H1 (cell line): Measurements from ENCODE around the gene NLN. TPM values are rescaled to one million over a fixed set of nuclear protein-coding genes. Genes with fewer than 3 reads are reported as not detected.

Source experiments
- CTCF ChIA-PET: fragments of 300-600 bp; sonication (Branson Sonifier 250); formaldehyde crosslinking; loops from one replicate; lab custom pipeline; 2021; ENCODE audit not compliant: partially characterized antibody; lab: Charles Lee
- POLR2A ChIA-PET: fragments of 300-600 bp; sonication (Branson Sonifier 250); formaldehyde crosslinking; loops from one replicate; lab custom pipeline; 2021; ENCODE audit warnings: inconsistent platforms; ENCODE audit not compliant: partially characterized antibody; lab: Charles Lee
- DNase-seq, 2 experiments: peaks; one replicate each; pipeline versions ENCODE4 v3.0.0 to v3.0.0-alpha.2; 2010 to 2022; ENCODE audit warnings: low spot score in 2 of 2, low read depth in 1 of 2, mixed read lengths in 1 of 2
- FAIRE-seq: peaks from 2 replicates; lab custom pipeline; 2011; peaks lifted over from hg19 to GRCh38; lab: Jason Lieb, UNC
- H2AFZ ChIP-seq: 2 replicates; pipeline ENCODE4 v1.8.1; 2012; ENCODE audit warnings: low read length, inconsistent platforms
- H2AK5ac ChIP-seq: 2 replicates; pipeline ENCODE4 v1.6.1; 2013; ENCODE audit warnings: low read depth, low read length
- H2BK120ac ChIP-seq: replicated peaks from 2 replicates; pipeline ENCODE3; 2013; ENCODE audit warnings: low read depth, low read length, inconsistent platforms
- H2BK12ac ChIP-seq: 2 replicates; pipeline ENCODE4 v1.6.1; 2013; ENCODE audit warnings: low read depth, low read length
- H2BK15ac ChIP-seq: 2 replicates; pipeline ENCODE4 v1.6.1; 2013; ENCODE audit warnings: low read length
- H2BK20ac ChIP-seq: 2 replicates; pipeline ENCODE4 v1.6.1; 2013; ENCODE audit warnings: low read length
- H2BK5ac ChIP-seq: 2 replicates; pipeline ENCODE4 v1.6.1; 2013; ENCODE audit warnings: low read depth, low read length
- H3K14ac ChIP-seq: 2 replicates; pipeline ENCODE4 v1.6.1; 2013; ENCODE audit warnings: inconsistent platforms; ENCODE audit not compliant: insufficient read length
- H3K18ac ChIP-seq: 2 replicates; pipeline ENCODE4 v1.6.1; 2013; ENCODE audit warnings: low read length; ENCODE audit errors: extremely low read depth
- H3K23ac ChIP-seq: 2 replicates; pipeline ENCODE4 v1.6.1; 2013; ENCODE audit warnings: inconsistent platforms; ENCODE audit not compliant: insufficient read length
- H3K23me2 ChIP-seq: 2 replicates; pipeline ENCODE4 v1.6.1; 2013; ENCODE audit warnings: low read depth, low read length
- H3K27ac ChIP-seq: 2 replicates; pipeline ENCODE4 v1.6.1; 2011; ENCODE audit warnings: low read depth, low read length, inconsistent platforms
- H3K27me3 ChIP-seq, 4 experiments: replicated peaks in 1 of 4; 1 replicate in 1 of 4; 2 replicates in 3 of 4; pipeline versions ENCODE4 v1.6.1 to v1.8.1; 2011 to 2013; ENCODE audit warnings: low read length in 3 of 4, mild to moderate bottlenecking in 3 of 4, inconsistent platforms in 2 of 4, mixed read lengths in 2 of 4, moderate library complexity in 1 of 4; ENCODE audit not compliant: control insufficient read depth in 3 of 4, insufficient read depth in 3 of 4; ENCODE audit errors: extremely low read depth in 1 of 4
- H3K36me3 ChIP-seq, 4 experiments: 2 replicates each; pipeline versions ENCODE4 v1.6.1 to v1.8.1; 2011 to 2013; ENCODE audit warnings: mild to moderate bottlenecking in 4 of 4, low read length in 3 of 4, moderate library complexity in 2 of 4, control low read depth in 1 of 4, inconsistent platforms in 1 of 4; ENCODE audit not compliant: insufficient read depth in 4 of 4, control insufficient read depth in 2 of 4
- H3K4ac ChIP-seq: replicated peaks from 2 replicates; pipeline ENCODE3; 2013; ENCODE audit warnings: low read length, low read depth, mixed read lengths, inconsistent platforms; ENCODE audit not compliant: insufficient read length
- H3K4me1 ChIP-seq, 4 experiments: replicated peaks in 1 of 4; 1 replicate in 1 of 4; 2 replicates in 3 of 4; pipeline versions ENCODE4 v1.6.1 to v1.8.1; 2011 to 2013; ENCODE audit warnings: low read length in 3 of 4, inconsistent platforms in 2 of 4, mixed read lengths in 1 of 4; ENCODE audit not compliant: insufficient read depth in 4 of 4, control insufficient read depth in 3 of 4
- H3K4me2 ChIP-seq, 2 experiments: 2 replicates each; pipeline versions ENCODE4 v1.6.1 to v1.8.1; 2011 to 2013; ENCODE audit warnings: low read depth in 2 of 2, low read length in 2 of 2, control low read depth in 1 of 2, inconsistent platforms in 1 of 2, mild to moderate bottlenecking in 1 of 2; ENCODE audit not compliant: insufficient read depth in 1 of 2
- H3K4me3 ChIP-seq, 4 experiments: fragments of 200-600, 300-600 bp in 1 of 4; sonication (generic), shearing (Covaris generic), sonication (Bioruptor Twin) in 1 of 4; 2 replicates each; pipeline versions ENCODE4 v1.5.1 to v1.8.1; 2011 to 2016; ENCODE audit warnings: low read length in 4 of 4, low read depth in 3 of 4, control low read depth in 2 of 4, inconsistent platforms in 2 of 4, mild to moderate bottlenecking in 2 of 4, mixed read lengths in 1 of 4, moderate library complexity in 1 of 4; ENCODE audit not compliant: insufficient read depth in 2 of 4; ENCODE audit errors: extremely low read depth in 1 of 4
- H3K56ac ChIP-seq: replicated peaks from 2 replicates; pipeline ENCODE3; 2013; ENCODE audit warnings: low read depth, mild to moderate bottlenecking, mixed read lengths, low read length, inconsistent platforms; ENCODE audit not compliant: insufficient read length
- H3K79me1 ChIP-seq: 2 replicates; pipeline ENCODE4 v1.6.1; 2013; ENCODE audit warnings: low read depth, low read length, control low read depth
- H3K79me2 ChIP-seq, 2 experiments: 2 replicates each; pipeline versions ENCODE4 v1.6.1 to v1.8.1; 2012 to 2013; ENCODE audit warnings: low read length in 2 of 2, mild to moderate bottlenecking in 2 of 2, inconsistent platforms in 1 of 2; ENCODE audit not compliant: insufficient read depth in 2 of 2, control insufficient read depth in 1 of 2
- H3K9ac ChIP-seq, 4 experiments: replicated peaks in 1 of 4; 1 replicate in 1 of 4; 2 replicates in 3 of 4; pipeline versions ENCODE4 v1.6.1 to v1.8.1; 2011 to 2013; ENCODE audit warnings: low read depth in 3 of 4, low read length in 3 of 4, control low read depth in 2 of 4, mild to moderate bottlenecking in 2 of 4, moderate library complexity in 2 of 4, inconsistent platforms in 1 of 4; ENCODE audit errors: extremely low read depth in 1 of 4
- H3K9me3 ChIP-seq, 2 experiments: 2 replicates each; pipeline versions ENCODE4 v1.6.1 to v1.8.1; 2012 to 2013; ENCODE audit warnings: mild to moderate bottlenecking in 2 of 2, moderate library complexity in 2 of 2, control low read depth in 1 of 2, inconsistent platforms in 1 of 2, low read depth in 1 of 2, low read length in 1 of 2, mixed read lengths in 1 of 2; ENCODE audit not compliant: insufficient read depth in 2 of 2
- H4K20me1 ChIP-seq, 2 experiments: replicated peaks in 1 of 2; 2 replicates each; pipeline versions ENCODE3 to v1.8.1; 2011 to 2013; ENCODE audit warnings: inconsistent platforms in 2 of 2, low read length in 2 of 2, mild to moderate bottlenecking in 1 of 2; ENCODE audit not compliant: insufficient read depth in 2 of 2, control insufficient read depth in 1 of 2
- H4K5ac ChIP-seq: 2 replicates; pipeline ENCODE4 v1.6.1; 2013; ENCODE audit warnings: low read length, low read depth, mixed read lengths, inconsistent platforms; ENCODE audit not compliant: insufficient read length
- H4K8ac ChIP-seq: 2 replicates; pipeline ENCODE4 v1.8.0; 2013; ENCODE audit warnings: mild to moderate bottlenecking, moderate library complexity, low read length, inconsistent platforms; ENCODE audit not compliant: insufficient read depth; ENCODE audit errors: extremely low read depth
- H4K91ac ChIP-seq: replicated peaks from 2 replicates; pipeline ENCODE3; 2013; ENCODE audit warnings: low read length, mixed read lengths, inconsistent platforms; ENCODE audit not compliant: insufficient read length
- CBX8 ChIP-seq: fragments of 300-800, 300-1000 bp; sonication (generic); IDR thresholded peaks from 2 replicates; pipeline ENCODE4 v1.7.1; 2016; ENCODE audit warnings: low read depth, low read length, borderline replicate concordance
- EP300 ChIP-seq, 2 experiments: IDR thresholded peaks; 1 replicate in 1 of 2; 2 replicates in 1 of 2; pipeline ENCODE4 v1.6.1; 2011 to 2012; ENCODE audit warnings: low read depth in 2 of 2, low read length in 2 of 2, mild to moderate bottlenecking in 2 of 2, borderline replicate concordance in 1 of 2, inconsistent platforms in 1 of 2, moderate library complexity in 1 of 2
- GABPA ChIP-seq: IDR thresholded peaks from 2 replicates; pipeline ENCODE4 v1.6.1; 2011; ENCODE audit warnings: mild to moderate bottlenecking, low read length, moderate library complexity, borderline replicate concordance; ENCODE audit not compliant: insufficient read depth
- MAX ChIP-seq: IDR thresholded peaks from 2 replicates; pipeline ENCODE4 v1.6.1; 2012; ENCODE audit warnings: inconsistent platforms
- POLR2A ChIP-seq, 2 experiments: IDR thresholded peaks; 1 replicate in 1 of 2; 2 replicates in 1 of 2; pipeline ENCODE4 v1.6.1; 2011; ENCODE audit warnings: low read depth in 2 of 2, low read length in 2 of 2, mild to moderate bottlenecking in 2 of 2; ENCODE audit errors: control extremely low read depth in 1 of 2
- POU5F1 ChIP-seq: IDR thresholded peaks from 2 replicates; pipeline ENCODE4 v1.6.1; 2011; ENCODE audit warnings: low read depth, mild to moderate bottlenecking, low read length, moderate library complexity
- RBBP5 ChIP-seq: IDR thresholded peaks from 2 replicates; pipeline ENCODE4 v1.7.1; 2012; ENCODE audit warnings: low read depth, mild to moderate bottlenecking, inconsistent platforms, low read length, moderate library complexity, borderline replicate concordance
- SIRT6 ChIP-seq: IDR thresholded peaks from one replicate; pipeline ENCODE4 v1.7.1; 2012; ENCODE audit warnings: low read length, inconsistent platforms
- SP4 ChIP-seq: IDR thresholded peaks from 2 replicates; pipeline ENCODE4 v1.6.1; 2012; ENCODE audit warnings: low read length, inconsistent platforms
- SUZ12 ChIP-seq: fragments of 200-600 bp; sonication (generic); IDR thresholded peaks from 2 replicates; pipeline ENCODE4 v1.6.1; 2012; ENCODE audit warnings: mild to moderate bottlenecking, inconsistent platforms, low read length, moderate library complexity, mixed read lengths
- TAF1 ChIP-seq: IDR thresholded peaks from 2 replicates; pipeline ENCODE4 v1.6.1; 2011; ENCODE audit warnings: mild to moderate bottlenecking, low read depth, low read length
- TEAD4 ChIP-seq: IDR thresholded peaks from 2 replicates; pipeline ENCODE4 v1.6.1; 2012; ENCODE audit warnings: low read depth, low read length, inconsistent platforms, mixed read lengths
- WGBS, 2 experiments: shearing (Covaris generic) in 1 of 2; methylation state at CpG; one replicate each; pipeline versions ENCODE4 v1.1.6 to v1.1.7; 2013 to 2015; ENCODE audit warnings: low lambda C conversion rate in 2 of 2, mixed read lengths in 2 of 2, inconsistent platforms in 1 of 2, low coverage in 1 of 2, missing lambda C conversion rate in 1 of 2; ENCODE audit not compliant: insufficient replicate concordance in 2 of 2, insufficient coverage in 1 of 2, insufficient read length in 1 of 2; ENCODE audit errors: extremely low coverage in 1 of 2, missing lambda C conversion rate in 1 of 2; 5-methylcytosine and 5-hydroxymethylcytosine counted together
- polyA plus RNA-seq, 7 experiments: library from polyadenylated mRNA; depleted of rRNA in 3 of 7; stranded (reverse) in 5 of 7; unstranded in 2 of 7; fragments of >200 nt in 5 of 7; fragments of 200-250 nt in 2 of 7; gene quantifications; 1 replicate in 5 of 7; 2 replicates in 1 of 7; 4 replicates in 1 of 7; pipeline versions ENCODE4 v1.2.1 to v1.2.3, GENCODE V29; 2011 to 2013; ENCODE audit warnings: missing spikeins in 2 of 7, mixed read lengths in 2 of 7
- total RNA-seq: library from RNA; stranded (reverse); fragmentation: NEBNext Ultra II Directional; extraction: Animal tissue kit (Norgen Biotek cat#: 25700); gene quantifications from 2 replicates; pipeline ENCODE4 v1.2.1, GENCODE V29; 2021

Gene NLN
- total and polyA plus RNA-seq, 2 of the 8 experiments (the other 6 are each of a cell fraction or from before 2014, with no cell fraction given) = 46.7 to 192 TPM

DNA sequence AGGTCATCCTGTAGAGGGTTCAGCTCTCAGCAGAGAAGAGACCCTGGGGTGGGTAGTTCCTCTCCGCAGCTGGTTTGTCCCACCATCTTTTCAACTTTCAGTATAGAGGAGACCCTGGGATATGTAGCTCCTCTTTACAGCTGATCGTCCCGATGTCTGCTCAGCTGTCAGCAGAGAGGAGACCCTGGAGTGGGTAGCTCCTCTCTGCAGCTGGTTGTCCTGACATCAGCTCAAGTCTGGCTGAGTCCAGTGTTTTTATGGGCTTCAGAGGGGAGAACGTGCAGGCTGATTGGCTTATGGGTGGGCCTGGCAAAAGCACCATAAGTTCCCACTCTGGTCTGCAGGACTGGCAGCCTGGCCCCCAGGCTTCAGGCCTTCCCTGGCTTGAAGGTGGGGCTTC lies 80.8 kb downstream of the NLN start:
- no peak overlapping the region for H2BK5ac ChIP-seq

More for the DNA sequence above, 80.8 kb downstream of the NLN start:
- Histone ChIP-seq H3K4me3 (no peak overlapping the region), H2BK15ac (no peak overlapping the region), H4K91ac (no peak overlapping the region), H3K9me3 (peaks cover 0 to 3% of the 10 kb centered on the region in 2 experiments; a peak in 1 of 4 replicates), H3K27me3 (no peaks in the 10 kb centered on the region), H3K23ac (no peak overlapping the region), H3K4ac (no peak overlapping the region), H2BK12ac (no peak overlapping the region), H3K56ac (no peak overlapping the region), H4K5ac (no peak overlapping the region), H3K14ac (no peak overlapping the region), H3K27ac (no peak overlapping the region), H3K79me2 (no peaks in the 10 kb centered on the region; a peak in 1 of 4 replicates), H3K23me2 (no peaks in the 10 kb centered on the region), H2BK120ac (no peak overlapping the region), H3K79me1 (no peaks in the 10 kb centered on the region), H2AFZ (no peak overlapping the region), H2BK20ac (no peak overlapping the region), H3K36me3 (peaks cover 0 to 35% (median 16%) of the 10 kb centered on the region in 4 experiments; a peak in 7 of 8 replicates), H2AK5ac (no peak overlapping the region), H3K4me2 (no peak overlapping the region), H3K18ac (no peak overlapping the region), H4K8ac (no peak overlapping the region), H3K9ac (no peak overlapping the region), H3K4me1 (no peaks in the 10 kb centered on the region; a peak in 1 of 7 replicates), H4K20me1 (no peaks in the 10 kb centered on the region)
- FAIRE-seq = no peak
- TF ChIP-seq GABPA (no peak), TEAD4 (no peak), POU5F1 (no peak), TAF1 (no peak), POLR2A (IDR thresholded peaks at IDR 0.05; ENCODE audit: control extremely low read depth in 1 of 2, low read depth in 2 of 2, low read length in 2 of 2) (no peak), MAX (no peak), CBX8 (no peak), RBBP5 (no peak), EP300 (IDR thresholded peaks at IDR 0.05; ENCODE audit: borderline replicate concordance in 1 of 2, low read depth in 2 of 2, low read length in 2 of 2) (no peak), SUZ12 (no peak), SP4 (no peak), SIRT6 (no peak)
- WGBS, 2 experiments = 87% methylated on average over 4 of the region's 4 CpGs; no CpG with 5 or more reads in 1 of the 2 experiments
- no peak for DNase-seq
- POLR2A ChIA-PET = interaction anchor here (1.1 to 1.2 kb wide), 2 partner anchors 9 to 76 kb away, joined by 3 read pairs; no protein-coding TSS in a partner anchor
- CTCF ChIA-PET = interaction anchor here (0.7 to 1.8 kb wide), 2 partner anchors 9 to 111 kb away, joined by 3 to 8 read pairs; no protein-coding TSS in a partner anchor
